Measurements from ENCODE around the gene TCF7L1. TPM values are rescaled to one million over a fixed set of nuclear protein-coding genes. Genes with fewer than 3 reads are reported as not detected.

TCF7L1 gene
- total and polyA plus RNA-seq, 2 donors (not counting 3 experiments of a cell fraction or from before 2014, with no cell fraction given): 9.6 to 17.4 TPM

- Histone ChIP-seq H3K79me2 (ENCODE audit: control insufficient read depth, insufficient read depth, low read length) (no peaks in the 10 kb centered on the region), H4K20me1 (replicated peaks; ENCODE audit: control insufficient read depth, extremely low read depth, insufficient read depth, low read length) (no peaks in the 10 kb centered on the region), H3K9ac (replicated peaks; ENCODE audit: extremely low read depth, insufficient read depth, low read length) (no peak overlapping the region), H3K27me3 (ENCODE audit: control insufficient read depth in 2 of 2, insufficient read depth in 2 of 2, low read length in 2 of 2) (no peaks in the 10 kb centered on the region), H3K9me3 (replicated peaks; ENCODE audit: control insufficient read depth, insufficient read depth, low read length) (no peaks in the 10 kb centered on the region), H3K9me1 (replicated peaks; ENCODE audit: control insufficient read depth, extremely low read depth, insufficient read depth, low read length) (no peaks in the 10 kb centered on the region), H2AFZ (ENCODE audit: low read depth, low read length) (no peak overlapping the region), H3K4me3 (replicated peaks in 1 of 3; ENCODE audit: insufficient read depth in 1 of 3, low read depth in 1 of 3, low read length in 3 of 3) (no peak overlapping the region), H3K36me3 (ENCODE audit: control insufficient read depth in 2 of 2, extremely low read depth in 1 of 2, insufficient read depth in 2 of 2, low read length in 2 of 2) (no peaks in the 10 kb centered on the region), H3K4me2 (ENCODE audit: insufficient read depth, low read length) (peak overlapping the region; percentile 62), H3K4me1 (ENCODE audit: control insufficient read depth, extremely low read depth, insufficient read depth, low read length) (peaks cover 59% of the 10 kb centered on the region), H3K27ac (ENCODE audit: insufficient read depth, low read depth, low read length) (peak overlapping the region; percentile 63)
- BruUV-seq (replicated peaks): no TSS peak
- DNase-seq (ENCODE audit: low read depth, low spot score) (peak; percentile 49), FAIRE-seq (peak; percentile 98)
- CTCF ChIA-PET: interaction anchor here (0.8 to 3.6 kb wide), 7 partner anchors 7 to 122 kb away, joined by 3 to 21 read pairs (median 4); partner anchors contain the start of gene TCF7L1
- dilution Hi-C loops (cut with MboI; ENCODE audit: extremely low pct_ligation_motif_present, low sequenced_read_pairs): no loop called here
- TF ChIP-seq GATA2 (IDR thresholded peaks at IDR 0.05; ENCODE audit: insufficient read depth, insufficient read length, low read depth, low read length) (peak; percentile 23), CTCF (IDR thresholded peaks at IDR 0.05; ENCODE audit: extremely low read depth in 1 of 2, insufficient read depth in 1 of 2, low read depth in 1 of 2, low read length in 2 of 2) (no peak), JUN (IDR thresholded peaks at IDR 0.05; ENCODE audit: borderline replicate concordance, insufficient read depth, insufficient read length, low read depth) (peak; percentile 61), MYC (IDR thresholded peaks at IDR 0.05; ENCODE audit: low read depth, low read length) (no peak), POLR2AphosphoS5 (IDR thresholded peaks at IDR 0.05; ENCODE audit: insufficient read depth, low read depth, low read length) (peak; percentile 56), FOS (IDR thresholded peaks at IDR 0.05; ENCODE audit: borderline replicate concordance, insufficient read depth, low read length) (peak; percentile 82)
- POLR2A ChIA-PET: no interaction called here
- intact Hi-C loops (cut with micrococcal nuclease): loop anchor here (2.0 to 5.0 kb wide), 2 partner anchors 45 to 64 kb away; partner anchors contain the start of gene TCF7L1
These were observed 45.0 kb downstream of the TCF7L1 start for GRCh38 chr2:85178154-85178553.

Measured in endothelial cell of umbilical vein (primary cell).